GM12878 (cell line): ENCODE data around the gene PAQR7.

Source experiments
- CHD4 ChIP-seq: fragments of 200-600 bp; sonication (generic); IDR thresholded peaks from 2 replicates; pipeline ENCODE4 v1.6.1; 2016; ENCODE audit warnings: mild to moderate bottlenecking
- EGR1 ChIP-seq, 2 experiments: IDR thresholded peaks; 1 replicate in 1 of 2; 2 replicates in 1 of 2; pipeline ENCODE4 v1.6.1; 2011 to 2012; ENCODE audit warnings: low read depth in 2 of 2, low read length in 2 of 2, borderline replicate concordance in 1 of 2, mild to moderate bottlenecking in 1 of 2, moderate library complexity in 1 of 2
- EP300 ChIP-seq, 2 experiments: fragments of 150-350 bp in 1 of 2; IDR thresholded peaks; 2 replicates each; pipeline ENCODE4 v1.6.1; 2011 to 2012; ENCODE audit warnings: low read depth in 2 of 2, low read length in 2 of 2, borderline replicate concordance in 1 of 2, improper control_type of control experiment in 1 of 2, inconsistent platforms in 1 of 2; ENCODE audit not compliant: control insufficient read depth in 1 of 2
- EZH2 ChIP-seq: IDR thresholded peaks from 2 replicates; pipeline ENCODE4 v1.6.1; 2012; ENCODE audit warnings: low read depth, mild to moderate bottlenecking, control low read depth, inconsistent platforms, low read length, borderline replicate concordance; ENCODE audit not compliant: control insufficient read depth
- MEF2A ChIP-seq: IDR thresholded peaks from 2 replicates; pipeline ENCODE4 v1.6.1; 2011; ENCODE audit warnings: low read depth, mild to moderate bottlenecking, low read length, moderate library complexity; ENCODE audit not compliant: insufficient read depth
- MYB ChIP-seq: fragments of 150-350 bp; IDR thresholded peaks from 2 replicates; pipeline ENCODE4 v1.6.1; 2014; ENCODE audit warnings: mild to moderate bottlenecking, low read depth, low read length, borderline replicate concordance
- PML ChIP-seq: IDR thresholded peaks from 2 replicates; pipeline ENCODE4 v1.6.1; 2012; ENCODE audit warnings: low read length, inconsistent platforms
- POLR2A ChIP-seq: IDR thresholded peaks from 2 replicates; pipeline ENCODE4 v1.6.1; 2011; ENCODE audit warnings: low read depth, mild to moderate bottlenecking, low read length
- POLR2AphosphoS5 ChIP-seq: IDR thresholded peaks from 2 replicates; pipeline ENCODE4 v1.6.1; 2011; ENCODE audit warnings: mild to moderate bottlenecking, low read length, inconsistent platforms
- TF ChIP-seq, protein P1 (sequence below), 3 experiments: IDR thresholded peaks in 2 of 3; conservative IDR thresholded peaks in 1 of 3; 2 replicates each; pipeline ENCODE4 v1.5.1; 2011; ENCODE audit warnings: low read depth in 3 of 3, low read length in 3 of 3, mild to moderate bottlenecking in 3 of 3, control low read depth in 2 of 3, moderate library complexity in 2 of 3, inconsistent platforms in 1 of 3, mixed read lengths in 1 of 3; ENCODE audit not compliant: control insufficient read depth in 2 of 3, insufficient read depth in 1 of 3; ENCODE audit errors: extremely low read depth in 1 of 3
- TF ChIP-seq, protein P2 (sequence below): IDR thresholded peaks from 2 replicates; pipeline ENCODE4 v1.6.1; 2011; ENCODE audit warnings: borderline replicate concordance, low read depth, mild to moderate bottlenecking, moderate library complexity, mixed read lengths, low read length; ENCODE audit not compliant: insufficient read depth; ENCODE audit errors: extremely low read length

DNA sequence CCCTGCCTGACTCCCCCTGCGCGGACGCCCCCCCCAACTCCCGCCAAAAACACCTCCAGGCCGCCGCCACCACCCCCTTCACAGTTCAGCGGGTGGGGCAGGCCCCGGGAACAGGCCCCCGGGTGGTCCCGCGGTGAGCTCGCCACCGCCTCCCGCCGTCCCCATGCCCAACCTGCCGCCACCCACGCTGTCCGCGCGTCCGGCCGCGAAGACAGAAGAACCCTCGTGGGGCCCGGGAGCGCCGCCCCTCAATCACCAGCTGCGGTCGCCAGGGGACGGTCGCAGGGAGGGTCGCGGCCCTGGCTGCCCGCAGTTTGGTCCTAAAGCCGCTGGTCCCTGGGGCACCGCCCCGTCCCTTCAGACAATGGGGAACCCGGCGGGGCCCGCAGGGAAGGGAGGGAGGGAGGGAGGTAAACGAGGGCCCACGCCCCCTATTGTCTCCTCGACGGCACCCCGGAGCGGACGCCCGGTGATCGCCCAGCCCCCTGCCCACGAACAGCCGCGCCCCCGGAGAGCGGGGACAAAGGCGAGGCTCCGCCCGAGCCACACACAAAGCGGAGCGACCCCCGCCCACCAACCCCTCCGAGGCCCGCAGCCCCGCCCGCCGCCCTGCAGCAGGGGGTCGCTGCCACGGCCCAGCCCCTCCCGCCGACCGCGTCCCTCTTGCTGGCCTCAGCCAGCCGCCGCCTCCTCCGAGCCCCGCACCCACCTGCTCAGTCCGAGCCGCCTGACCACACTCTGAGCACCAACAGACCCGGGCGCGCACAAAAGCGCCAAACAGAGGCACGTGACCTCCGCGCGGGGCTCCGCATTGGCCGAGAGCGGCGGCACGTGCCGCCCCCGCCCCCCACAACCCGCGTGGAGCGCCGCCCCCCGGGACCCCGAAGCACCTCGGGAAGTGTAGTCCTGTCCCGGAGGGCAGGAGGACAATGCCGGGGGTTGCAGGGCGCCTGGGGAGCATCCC, 30.5 kb upstream of the PAQR7 start, which contains the start of gene STMN1:
- TF ChIP-seq POLR2AphosphoS5 (peak; percentile 92), POLR2A (peak; percentile 96), PML (no peak; the same call in 1 of the 2 replicates), EZH2 (no peak), CHD4 (no peak), MEF2A (no peak), MYB (no peak), EP300 (IDR thresholded peaks at IDR 0.05; ENCODE audit: borderline replicate concordance in 1 of 2, control insufficient read depth in 1 of 2, low read depth in 2 of 2, low read length in 2 of 2) (no peak), EGR1 (IDR thresholded peaks at IDR 0.05; ENCODE audit: borderline replicate concordance in 1 of 2, low read depth in 2 of 2, low read length in 2 of 2) (peak in 1 of 2 experiments; percentile 80; a peak in 2 of 3 replicates)
- TF ChIP-seq, protein P1, sequence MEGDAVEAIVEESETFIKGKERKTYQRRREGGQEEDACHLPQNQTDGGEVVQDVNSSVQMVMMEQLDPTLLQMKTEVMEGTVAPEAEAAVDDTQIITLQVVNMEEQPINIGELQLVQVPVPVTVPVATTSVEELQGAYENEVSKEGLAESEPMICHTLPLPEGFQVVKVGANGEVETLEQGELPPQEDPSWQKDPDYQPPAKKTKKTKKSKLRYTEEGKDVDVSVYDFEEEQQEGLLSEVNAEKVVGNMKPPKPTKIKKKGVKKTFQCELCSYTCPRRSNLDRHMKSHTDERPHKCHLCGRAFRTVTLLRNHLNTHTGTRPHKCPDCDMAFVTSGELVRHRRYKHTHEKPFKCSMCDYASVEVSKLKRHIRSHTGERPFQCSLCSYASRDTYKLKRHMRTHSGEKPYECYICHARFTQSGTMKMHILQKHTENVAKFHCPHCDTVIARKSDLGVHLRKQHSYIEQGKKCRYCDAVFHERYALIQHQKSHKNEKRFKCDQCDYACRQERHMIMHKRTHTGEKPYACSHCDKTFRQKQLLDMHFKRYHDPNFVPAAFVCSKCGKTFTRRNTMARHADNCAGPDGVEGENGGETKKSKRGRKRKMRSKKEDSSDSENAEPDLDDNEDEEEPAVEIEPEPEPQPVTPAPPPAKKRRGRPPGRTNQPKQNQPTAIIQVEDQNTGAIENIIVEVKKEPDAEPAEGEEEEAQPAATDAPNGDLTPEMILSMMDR (IDR thresholded peaks at IDR 0.05 in 2 of 3, conservative IDR thresholded peaks at IDR 0.05 in 1 of 3; ENCODE audit: control insufficient read depth in 2 of 3, extremely low read depth in 1 of 3, insufficient read depth in 1 of 3, low read depth in 3 of 3, low read length in 3 of 3): 0 out of 6 replicates have a peak, but pooled peaks of 1 of the 3 experiments have one; percentile 1
- TF ChIP-seq, protein P2, sequence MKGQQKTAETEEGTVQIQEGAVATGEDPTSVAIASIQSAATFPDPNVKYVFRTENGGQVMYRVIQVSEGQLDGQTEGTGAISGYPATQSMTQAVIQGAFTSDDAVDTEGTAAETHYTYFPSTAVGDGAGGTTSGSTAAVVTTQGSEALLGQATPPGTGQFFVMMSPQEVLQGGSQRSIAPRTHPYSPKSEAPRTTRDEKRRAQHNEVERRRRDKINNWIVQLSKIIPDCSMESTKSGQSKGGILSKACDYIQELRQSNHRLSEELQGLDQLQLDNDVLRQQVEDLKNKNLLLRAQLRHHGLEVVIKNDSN: peak; percentile 98
